GM10248 (cell line): ENCODE measurements around the gene TCF7L1.
A peak's percentile ranks its signal among the peaks of the same experiment; 100 is the strongest.

ENCODE experiments used
- CTCF ChIA-PET: fragments of 300-600 bp; sonication (Branson Sonifier 250); formaldehyde crosslinking; extraction: SDS; loops from one replicate; lab custom pipeline; 2021; ENCODE audit warnings: antibody characterized with exemption; lab: Yijun Ruan, JAX
- POLR2A ChIA-PET: fragments of 350-650 bp; sonication (Branson Sonifier 250); formaldehyde crosslinking; extraction: SDS; loops from one replicate; lab custom pipeline; 2020; ENCODE audit warnings: antibody characterized with exemption; lab: Yijun Ruan, JAX
- DNase-seq: peaks from one replicate; pipeline ENCODE4 v3.0.0; 2012; ENCODE audit errors: extremely low spot score
- CTCF ChIP-seq: IDR thresholded peaks from 2 replicates; pipeline ENCODE4 v1.5.1; 2012; ENCODE audit warnings: mild to moderate bottlenecking, low read depth; ENCODE audit errors: extremely low read depth, missing control alignments, control extremely low read depth

TCF7L1 gene

DNA sequence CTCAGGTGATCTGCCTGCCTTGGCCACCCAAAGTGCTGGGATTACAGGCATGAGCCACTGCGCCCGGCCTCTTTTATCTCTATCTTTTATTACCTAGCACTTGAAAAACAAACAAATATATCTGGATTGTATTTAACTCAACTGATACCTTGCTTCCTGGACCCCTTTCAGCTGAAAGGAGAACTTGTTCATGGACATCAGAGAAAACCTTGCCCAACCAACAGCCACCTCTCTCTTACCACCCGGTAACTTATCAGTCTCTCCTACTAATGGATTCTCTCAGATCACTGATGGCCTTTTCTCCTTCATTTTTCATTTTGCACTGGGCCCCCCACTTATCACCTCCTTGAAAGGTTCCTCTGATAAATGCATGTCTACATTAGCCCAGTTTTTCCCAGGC lies 214.4 kb downstream of the TCF7L1 start:
- ChIA-PET CTCF (no interaction called here), POLR2A (no interaction called here)
- DNase-seq, result no peak
- no peak for TF ChIP-seq CTCF

DNA sequence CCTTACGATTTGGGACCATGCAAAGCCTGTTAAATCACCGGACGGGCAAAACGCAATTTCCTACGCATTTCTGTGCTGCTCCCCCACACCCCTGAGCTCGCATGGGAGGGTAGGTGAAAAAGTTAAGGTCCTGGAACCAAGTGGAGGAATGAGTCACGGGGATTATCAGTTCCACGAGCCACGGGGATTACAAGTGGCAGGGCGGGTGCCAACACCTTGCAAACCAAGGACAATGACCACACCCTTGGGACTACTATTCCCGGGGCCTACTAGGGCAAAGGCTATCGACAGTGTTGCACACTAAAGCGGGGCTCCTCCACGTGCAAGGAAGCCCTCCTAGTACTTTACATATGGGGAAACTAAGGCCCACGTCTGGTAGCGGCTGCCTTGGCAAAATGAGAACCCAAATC lies 220.7 kb downstream of the TCF7L1 start:
- POLR2A ChIA-PET, result interaction anchor here (0.9 to 3.4 kb wide), 11 partner anchors 12 to 258 kb away, joined by 3 to 27 read pairs (median 4); partner anchors contain the start of genes C2orf68, MAT2A and TGOLN2
- TF ChIP-seq CTCF, result no peak
- CTCF ChIA-PET, result interaction anchor here (1.2 to 2.0 kb wide), 3 partner anchors 12 to 26 kb away, joined by 3 to 8 read pairs (median 7); partner anchors contain the start of gene TGOLN2
- DNase-seq, result no peak

- TF ChIP-seq CTCF, result no peak
- DNase-seq, result peak; percentile 97
- POLR2A ChIA-PET, result interaction anchor here (0.9 to 3.4 kb wide), 11 partner anchors 11 to 257 kb away, joined by 3 to 27 read pairs (median 4); partner anchors contain the start of genes C2orf68, MAT2A and TGOLN2
- CTCF ChIA-PET, result interaction anchor here (0.9 to 2.0 kb wide), 7 partner anchors 8 to 198 kb away, joined by 3 to 9 read pairs (median 4); partner anchors contain the start of gene TGOLN2
Measured at GRCh38 chr2:85354286-85355072, 221.3 kb downstream of the TCF7L1 start, which contains the start of the genes ELMOD3 and RETSAT. ELMOD3 (plus strand) TSS chr2:85354769; CDS start chr2:85357199, 2,430 bp downstream. RETSAT (minus strand) TSS chr2:85354528; CDS start chr2:85354507, 21 bp downstream.

DNA sequence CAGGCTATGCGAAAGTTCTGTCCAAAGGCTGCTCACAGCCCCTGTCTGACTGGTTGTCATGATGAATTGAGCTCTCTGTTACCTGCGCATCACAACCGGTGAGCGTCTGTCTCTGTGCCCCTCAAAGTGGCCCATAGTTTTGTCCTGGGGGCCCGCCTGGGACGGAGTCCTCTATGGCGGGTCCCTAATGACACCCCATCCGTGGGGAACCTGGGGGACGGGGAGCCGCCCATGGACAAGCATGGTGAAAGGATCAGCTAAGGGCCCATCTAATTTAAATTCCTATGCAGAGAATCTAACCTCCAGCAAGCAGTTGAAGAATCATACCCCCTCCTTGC lies 221.8 kb downstream of the TCF7L1 start:
- ChIA-PET POLR2A (interaction anchor here (1.0 to 3.4 kb wide), 8 partner anchors 10 to 195 kb away, joined by 3 to 27 read pairs (median 4); partner anchors contain the start of genes MAT2A and TGOLN2), CTCF (interaction anchor here (0.9 to 2.0 kb wide), 6 partner anchors 8 to 197 kb away, joined by 3 to 9 read pairs (median 6); partner anchors contain the start of gene TGOLN2)
- no peak for DNase-seq
- no peak for TF ChIP-seq CTCF

- no peak for TF ChIP-seq CTCF
- no peak for DNase-seq
- CTCF ChIA-PET, result interaction anchor here (1.5 to 1.7 kb wide), 2 partner anchors 14 to 197 kb away, joined by 8 to 9 read pairs; no protein-coding TSS in a partner anchor
- POLR2A ChIA-PET, result interaction anchor here (1.7 to 3.4 kb wide), 2 partner anchors 28 to 183 kb away, joined by 7 to 27 read pairs; partner anchors contain the start of genes MAT2A and TGOLN2
Measured at GRCh38 chr2:85355521-85355920, 222.3 kb downstream of the TCF7L1 start.

DNA sequence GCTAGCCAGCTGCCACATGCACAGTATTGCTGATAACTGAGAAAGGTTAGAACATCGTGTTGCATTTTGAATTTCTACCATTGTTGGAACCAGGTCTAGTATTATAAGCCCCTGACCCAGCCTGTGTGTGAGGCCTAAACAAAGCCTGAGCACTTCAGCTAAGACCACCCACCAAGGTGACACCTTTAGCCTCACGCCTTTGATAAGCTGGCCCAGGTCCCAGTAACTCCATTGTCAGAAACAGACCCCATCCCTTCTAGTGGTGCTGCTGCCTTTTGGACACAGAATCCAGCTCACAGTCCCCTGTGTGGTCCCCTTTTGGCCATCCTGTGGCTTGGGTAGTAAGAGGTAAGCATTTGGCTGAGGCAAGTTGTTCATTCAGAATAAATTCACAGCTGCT lies 223.0 kb downstream of the TCF7L1 start:
- POLR2A ChIA-PET, result interaction anchor here (3.4 kb wide), 1 partner anchor 183 kb away, joined by 27 read pairs; the partner anchor contains the start of gene MAT2A
- CTCF ChIA-PET, result interaction anchor here (1.6 kb wide), 1 partner anchor 35 kb away, joined by 4 read pairs; no protein-coding TSS in a partner anchor
- DNase-seq, result no peak
- no peak for TF ChIP-seq CTCF
